HG03469 (cell line): Measurements from ENCODE around the gene SLC66A1.

ENCODE experiments used
- ATAC-seq: cut with Tn5 transposase; IDR thresholded peaks from one replicate; pipeline ENCODE4 v1.9.1; 2021; ENCODE audit warnings: mild to moderate bottlenecking, moderate library complexity, moderate number of reproducible peaks; ENCODE audit not compliant: unreplicated experiment

The SLC66A1 gene

DNA sequence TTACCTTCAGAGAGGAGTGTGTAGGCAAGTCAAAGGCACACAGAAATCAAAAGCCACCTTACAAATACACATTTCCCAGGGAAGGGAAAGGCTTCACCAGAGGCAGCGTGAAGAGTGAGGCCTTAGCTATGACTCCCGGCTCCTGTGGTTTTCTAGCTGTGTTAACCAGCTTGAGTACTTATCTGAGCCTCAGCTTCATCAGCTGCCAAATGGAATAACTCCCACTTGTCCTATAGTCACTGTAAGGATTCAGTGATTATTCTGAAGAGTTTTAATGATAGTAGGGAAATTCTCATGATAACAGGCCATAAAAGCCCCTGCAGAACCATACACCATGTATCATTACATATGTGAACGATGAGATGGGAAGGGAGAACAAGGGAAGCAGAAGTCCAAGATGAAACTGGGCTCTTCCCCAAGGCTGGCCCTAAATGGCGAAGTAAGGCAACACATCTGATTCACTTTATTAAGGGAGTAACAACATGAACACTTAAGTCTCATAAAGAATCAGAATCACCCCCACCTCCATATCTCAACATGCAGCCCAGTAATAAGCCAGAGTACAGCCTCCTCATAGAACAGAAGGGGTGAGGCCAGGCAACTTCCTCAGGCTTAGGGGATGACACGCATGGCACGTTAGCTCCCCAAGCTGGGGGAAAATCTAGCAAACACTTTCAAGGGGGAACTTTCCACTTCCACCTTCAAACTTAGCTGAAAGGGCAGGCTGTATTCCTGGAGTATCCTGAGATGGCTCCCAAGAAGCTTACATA, 63.7 kb downstream of the SLC66A1 start:
- ATAC-seq, result no peak

DNA sequence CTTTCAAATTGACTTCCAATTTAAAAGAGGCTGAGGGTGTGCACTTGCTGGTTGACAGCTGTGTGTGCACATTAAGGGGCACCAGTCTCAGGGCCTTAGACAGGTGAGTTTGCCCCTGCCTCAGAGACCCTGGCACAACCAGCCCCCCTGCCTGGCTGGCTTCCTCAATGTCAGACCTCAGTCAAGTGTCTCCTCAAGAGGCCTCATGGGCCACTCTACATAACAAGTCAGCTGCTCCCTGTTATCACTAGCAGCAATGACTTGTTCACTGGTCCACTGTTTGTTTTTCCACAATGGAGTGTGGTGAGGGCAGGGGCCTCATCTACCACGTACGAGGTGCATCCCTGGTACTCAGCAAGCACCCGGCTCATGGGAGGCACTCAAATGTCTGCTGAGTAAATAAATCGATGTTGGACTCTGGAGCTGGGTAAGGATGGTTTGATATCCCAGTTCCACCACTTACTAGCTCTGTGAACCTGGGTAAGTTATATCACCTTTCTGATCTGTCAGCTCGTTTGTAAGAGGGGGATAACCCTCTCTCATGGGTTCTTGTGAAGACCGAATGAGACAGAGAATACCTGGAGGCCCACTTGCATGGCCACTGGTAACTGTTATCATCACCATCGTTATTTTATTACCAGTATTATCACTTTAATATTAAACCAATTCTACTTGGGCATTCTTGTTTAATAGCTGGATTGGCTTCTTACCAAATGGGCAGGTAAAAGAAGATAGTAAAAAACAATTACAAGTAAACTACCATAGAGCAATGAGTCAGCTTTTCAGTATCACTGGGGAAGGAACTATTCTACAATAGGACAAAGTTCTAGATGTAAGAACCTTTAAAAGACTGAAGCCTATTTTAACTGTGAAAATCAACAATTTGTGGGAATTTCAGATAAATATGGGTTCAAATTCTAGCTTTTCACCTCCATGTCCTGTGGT, 64.6 kb downstream of the SLC66A1 start:
- ATAC-seq, result no peak

DNA sequence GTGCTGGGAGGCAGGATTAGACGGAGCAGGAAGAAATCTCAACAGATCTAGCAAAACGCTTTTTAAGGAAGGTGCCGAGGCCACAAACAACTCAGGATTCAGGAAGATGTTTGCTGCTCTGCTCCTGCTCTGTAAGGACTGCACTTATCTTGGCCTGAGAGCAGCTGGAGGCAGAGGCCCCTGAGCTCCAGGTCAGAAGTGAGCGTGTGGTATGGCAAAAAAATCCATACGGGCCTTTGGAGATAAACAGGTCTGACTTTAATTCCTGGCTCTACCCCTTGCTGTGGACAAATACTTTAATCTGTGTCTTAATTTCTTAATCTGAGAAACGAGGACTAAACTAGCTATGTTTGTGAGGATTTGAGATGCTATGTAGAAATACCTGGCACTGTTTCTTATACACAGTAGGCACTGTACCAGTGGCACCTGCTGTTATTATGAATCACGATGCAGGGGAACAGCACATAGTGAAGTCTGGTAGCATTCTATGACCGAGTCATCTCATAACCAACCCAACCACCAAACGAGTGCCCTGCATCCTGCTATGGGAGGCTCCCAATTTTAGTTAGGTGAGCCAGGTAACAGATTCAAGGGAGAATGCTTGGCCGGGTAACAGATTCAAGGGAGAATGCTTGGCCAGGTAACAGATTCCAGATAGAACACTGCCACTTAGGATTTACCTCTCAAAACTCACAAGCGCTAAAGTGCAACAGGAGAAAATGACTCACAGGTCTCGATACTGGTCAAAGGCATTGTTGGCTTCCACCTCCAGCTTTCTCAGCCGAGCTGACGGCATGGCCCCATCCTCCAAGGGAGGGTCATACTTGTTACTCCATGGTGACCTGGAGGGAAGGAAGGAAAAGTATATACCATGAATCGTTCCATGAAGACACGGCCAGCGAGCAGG, 65.9 kb downstream of the SLC66A1 start:
- no peak for ATAC-seq
